Measurements from ENCODE around the gene CALM3.

DNA sequence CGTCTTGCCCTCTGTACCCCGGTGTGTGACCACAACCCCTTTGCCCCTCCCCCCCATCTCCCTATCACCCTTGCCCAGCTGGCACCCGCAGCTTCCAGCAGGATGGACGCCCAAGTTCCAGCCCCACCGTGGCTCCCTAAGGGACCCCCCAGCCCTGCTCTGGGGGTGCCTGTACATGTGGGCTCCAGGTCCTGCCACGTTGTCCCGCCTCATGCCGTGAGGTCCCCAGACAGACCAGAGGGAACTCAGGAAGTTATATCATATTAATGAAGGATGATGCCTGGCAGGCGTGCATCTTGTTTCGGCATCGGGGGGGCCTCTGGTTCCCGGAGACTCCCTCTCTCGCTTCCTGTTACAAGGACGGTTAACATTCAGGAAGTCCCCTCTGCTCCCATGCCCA is 25.3 kb downstream of the CALM3 start:
- TF ChIP-seq, protein P1, sequence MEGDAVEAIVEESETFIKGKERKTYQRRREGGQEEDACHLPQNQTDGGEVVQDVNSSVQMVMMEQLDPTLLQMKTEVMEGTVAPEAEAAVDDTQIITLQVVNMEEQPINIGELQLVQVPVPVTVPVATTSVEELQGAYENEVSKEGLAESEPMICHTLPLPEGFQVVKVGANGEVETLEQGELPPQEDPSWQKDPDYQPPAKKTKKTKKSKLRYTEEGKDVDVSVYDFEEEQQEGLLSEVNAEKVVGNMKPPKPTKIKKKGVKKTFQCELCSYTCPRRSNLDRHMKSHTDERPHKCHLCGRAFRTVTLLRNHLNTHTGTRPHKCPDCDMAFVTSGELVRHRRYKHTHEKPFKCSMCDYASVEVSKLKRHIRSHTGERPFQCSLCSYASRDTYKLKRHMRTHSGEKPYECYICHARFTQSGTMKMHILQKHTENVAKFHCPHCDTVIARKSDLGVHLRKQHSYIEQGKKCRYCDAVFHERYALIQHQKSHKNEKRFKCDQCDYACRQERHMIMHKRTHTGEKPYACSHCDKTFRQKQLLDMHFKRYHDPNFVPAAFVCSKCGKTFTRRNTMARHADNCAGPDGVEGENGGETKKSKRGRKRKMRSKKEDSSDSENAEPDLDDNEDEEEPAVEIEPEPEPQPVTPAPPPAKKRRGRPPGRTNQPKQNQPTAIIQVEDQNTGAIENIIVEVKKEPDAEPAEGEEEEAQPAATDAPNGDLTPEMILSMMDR (IDR thresholded peaks at IDR 0.05), result no peak
- no peak for TF ChIP-seq POLR2A (IDR thresholded peaks at IDR 0.05)
